Right lobe of liver (tissue), 6 donors: Measurements from ENCODE around the gene TMEM134. TPM values are rescaled to one million over a fixed set of nuclear protein-coding genes. Genes with fewer than 3 reads are reported as not detected.

ENCODE experiments used
- ATAC-seq, 4 donors: fragments of 200-7000 bp; cut with Tn5 transposase; one replicate each; pipeline ENCODE4 v1.9.1; 2020; ENCODE audit warnings: mild to moderate bottlenecking in 4 of 4, moderate library complexity in 4 of 4
- DNase-seq, 3 donors: peaks; one replicate each; pipeline ENCODE4 v3.0.0-alpha.2; 2020
- H3K27ac ChIP-seq, 3 donors: fragments of 200-600 bp; one replicate each; pipeline ENCODE4 v1.8.0; 2022
- H3K27me3 ChIP-seq, 2 donors: fragments of 200-600 bp; one replicate each; pipeline ENCODE4 v1.8.0; 2022
- H3K36me3 ChIP-seq, 4 donors: fragments of 200-600 bp; sonication (generic) in 1 of 4; one replicate each; pipeline versions ENCODE4 v1.5.1 to v1.8.0; 2017 to 2022; ENCODE audit warnings: control low read depth in 1 of 4
- H3K4me1 ChIP-seq, 4 donors: fragments of 200-600 bp; sonication (generic) in 1 of 4; one replicate each; pipeline versions ENCODE4 v1.5.1 to v1.8.0; 2017 to 2022; ENCODE audit warnings: control low read depth in 1 of 4
- H3K4me3 ChIP-seq, 3 donors: fragments of 200-600 bp; one replicate each; pipeline ENCODE4 v1.8.0; 2022
- H3K9me3 ChIP-seq, 4 donors: fragments of 200-600 bp; sonication (generic) in 1 of 4; one replicate each; pipeline versions ENCODE4 v1.5.1 to v1.8.0; 2017 to 2022; ENCODE audit warnings: control low read depth in 1 of 4
- CTCF ChIP-seq, 4 donors: fragments of 200-600 bp in 3 of 4; fragments of 450-650 bp in 1 of 4; IDR thresholded peaks; one replicate each; pipeline versions ENCODE4 v1.5.1 to v1.8.0; 2016 to 2022; ENCODE audit warnings: antibody characterized with exemption in 4 of 4, mild to moderate bottlenecking in 2 of 4
- POLR2A ChIP-seq: fragments of 450-650 bp; IDR thresholded peaks from one replicate; pipeline ENCODE4 v1.6.1; 2017; ENCODE audit warnings: antibody characterized with exemption, mild to moderate bottlenecking
- WGBS: methylation state at CpG from one replicate; pipeline ENCODE4 v1.1.6; 2018; ENCODE audit warnings: low coverage, low lambda C conversion rate; ENCODE audit not compliant: insufficient coverage; ENCODE audit errors: missing lambda C conversion rate; 5-methylcytosine and 5-hydroxymethylcytosine counted together
- intact Hi-C, 2 donors: fragments of 100-400 bp; cut with DNase I; formaldehyde crosslinking; loops; one replicate each; pipeline versions ENCODE4 v1.11.2 to v1.14.1; 2022
- microRNA-seq, 2 donors: library from miRNA; unstranded; fragments of <30 nt; microRNA quantifications; one replicate each; pipeline ENCODE4, GENCODE V29; 2019 to 2020
- small RNA-seq, 2 experiments: library from RNA; depleted of rRNA; stranded (forward); fragments of <200 nt; gene quantifications; one replicate each; pipeline ENCODE3, GENCODE V24; 2016
- total RNA-seq, 6 experiments: library from RNA; depleted of rRNA in 2 of 6; stranded (reverse); fragments of >200 nt in 2 of 6; fragmentation: NEBNext Ultra II Directional in 3 of 6; extraction: Animal tissue kit (Norgen Biotek cat#: 25700) in 3 of 6; gene quantifications; one replicate each; pipeline versions ENCODE4 v1.1.0 to v1.2.4, GENCODE V29; 2016 to 2023
- donor health status: DM: no; HTN: yes; CAD: no.
- donor health status: DM: no; HTN: no; CAD: no.
- donor health status: DM: no; HTN: no; CAD: no.
- donor health status: DM: no; HTN: yes; CAD: no.
- donor health status: DM: no; HTN: yes; CAD: no.

Gene TMEM134
- total RNA-seq, 6 experiments from 2014 or later = 29.1 to 133 (median 40.9) TPM

DNA sequence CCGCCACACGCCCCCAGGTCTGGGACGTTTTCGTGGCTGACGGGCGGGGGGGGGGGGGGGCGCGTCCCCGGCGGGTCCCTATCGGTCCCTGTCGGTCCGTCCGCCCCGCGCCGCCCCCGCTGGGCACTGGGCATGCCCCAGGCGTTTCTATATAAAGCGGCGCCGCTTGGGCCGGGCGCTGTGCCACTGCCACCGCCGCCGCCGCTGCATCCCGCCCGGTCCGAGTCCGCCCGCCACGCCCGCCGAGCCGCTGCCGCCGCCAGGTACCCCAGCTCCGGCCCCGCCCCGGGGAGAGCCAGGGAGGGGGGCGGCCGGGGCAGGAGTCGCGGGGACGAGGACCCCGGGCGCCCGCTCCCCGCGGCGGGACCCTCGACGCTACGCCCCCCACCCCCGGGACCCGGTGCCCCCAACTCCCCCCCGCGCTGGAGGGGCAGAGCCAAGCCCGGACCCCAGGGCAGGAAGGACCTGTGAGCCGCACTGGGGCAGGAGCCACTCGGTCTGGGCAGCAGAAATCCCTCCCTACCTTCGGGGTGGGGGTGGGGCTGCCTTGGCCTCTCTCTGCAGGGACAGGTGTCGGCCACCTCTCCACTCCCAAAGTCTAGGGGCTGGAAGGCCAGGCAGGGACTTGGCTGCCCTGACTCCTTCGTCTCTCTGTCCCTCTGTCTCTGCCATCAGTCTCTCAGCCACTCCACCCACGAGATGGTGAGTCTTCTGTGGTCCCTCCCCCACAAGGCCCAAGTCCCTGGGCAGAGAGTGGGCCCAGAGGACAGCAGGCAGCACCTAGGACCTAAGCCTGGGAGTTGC is 53.3 kb downstream of the TMEM134 start, which contains the start of gene CARNS1:
Gene CARNS1 (plus strand): TSS at position 178 of the 804 bp plus-strand sequence. CDS start 522 bp downstream, at position 700.
- ATAC-seq (no peak), DNase-seq (no peak)
- no peaks in the 10 kb centered on the region for H3K9me3 ChIP-seq
- H3K27me3 ChIP-seq = no peaks in the 10 kb centered on the region
- no peak for TF ChIP-seq CTCF (IDR thresholded peaks at IDR 0.05)
- no peak for TF ChIP-seq POLR2A
- H3K4me1 ChIP-seq = peaks cover 0 to 30% (median 11%) of the 10 kb centered on the region in 4 donors
- H3K27ac ChIP-seq = no peak within 1 kb of the TSS
- H3K36me3 ChIP-seq = no peaks in the 10 kb centered on the region
- no peak within 1 kb of the TSS for H3K4me3 ChIP-seq
- intact Hi-C loops = no loop called here
- 0% methylated on average over 3 of the region's 67 CpGs for WGBS

GRCh38 chr11:67413266-67413849 is 55.7 kb downstream of the TMEM134 start:
- WGBS = 58% methylated on average over 2 of the region's 2 CpGs
- Histone ChIP-seq H3K4me1 (peaks cover 0 to 9% (median under 1%) of the 10 kb centered on the region in 4 donors), H3K27ac (no peak overlapping the region), H3K36me3 (no peaks in the 10 kb centered on the region), H3K27me3 (no peaks in the 10 kb centered on the region), H3K4me3 (no peak overlapping the region), H3K9me3 (no peaks in the 10 kb centered on the region)
- TF ChIP-seq POLR2A (no peak), CTCF (IDR thresholded peaks at IDR 0.05) (no peak)
- intact Hi-C loops = no loop called here
- DNase-seq = no peak
- no peak for ATAC-seq

- Histone ChIP-seq H3K4me1 (peaks cover 0 to 9% (median 0%) of the 10 kb centered on the region in 4 donors), H3K4me3 (no peak overlapping the region), H3K36me3 (no peaks in the 10 kb centered on the region), H3K9me3 (no peaks in the 10 kb centered on the region), H3K27me3 (no peaks in the 10 kb centered on the region), H3K27ac (no peak overlapping the region)
- DNase-seq = no peak
- 0% methylated on average over 3 of the region's 9 CpGs for WGBS
- TF ChIP-seq CTCF (IDR thresholded peaks at IDR 0.05) (no peak), POLR2A (no peak)
- ATAC-seq = no peak
- intact Hi-C loops = no loop called here
These were observed 56.4 kb downstream of the TMEM134 start for GRCh38 chr11:67412495-67413179.

GRCh38 chr11:67411785-67412152 is 57.3 kb downstream of the TMEM134 start:
- Histone ChIP-seq H3K4me1 (peaks cover 0 to 9% (median 0%) of the 10 kb centered on the region in 4 donors), H3K36me3 (no peaks in the 10 kb centered on the region), H3K9me3 (no peaks in the 10 kb centered on the region), H3K27ac (no peak overlapping the region), H3K27me3 (no peaks in the 10 kb centered on the region), H3K4me3 (no peak overlapping the region)
- intact Hi-C loops = no loop called here
- ATAC-seq (no peak), DNase-seq (no peak)
- WGBS = 29% methylated on average over 4 of the region's 7 CpGs
- TF ChIP-seq POLR2A (no peak), CTCF (IDR thresholded peaks at IDR 0.05) (no peak)

Small RNA genes within 50 kb of the gene (microRNA-seq; reads per million reads assigned to microRNA genes)
- gene MIR6752 = 0 to 0.87 reads per million in 2 donors

Small RNA genes within 50 kb of the gene (small RNA-seq; reads per million reads assigned to genes)
- gene MIR6752 = 0 reads per million in 2 experiments

Other genes with a start within 250 kb of the TMEM134 start
- 10 to 100 TPM; 24.5 to 43.9 (median 28.5) TPM for gene GRK2, start 202.8 kb downstream of the TMEM134 start, total RNA-seq
- gene ANKRD13D, start 179.9 kb downstream of the TMEM134 start, total RNA-seq = 10 to 100 TPM in 4 of 6 experiments, 1 to 10 TPM in 2; 7.7 to 14.1 (median 10.4) TPM
- 10 to 100 TPM; 10.9 to 17.9 (median 14.5) TPM for gene SSH3, start 165.7 kb downstream of the TMEM134 start, total RNA-seq
- gene POLD4, start 115.7 kb downstream of the TMEM134 start, total RNA-seq = 100 to 1,000 TPM in 2 of 6 experiments, 10 to 100 TPM in 4; 70.5 to 216 (median 97.9) TPM
- gene CLCF1, start 95.7 kb downstream of the TMEM134 start, total RNA-seq = 1 to 10 TPM in 3 of 6 experiments, under 1 TPM in 3; 0.44 to 3.8 (median 1.3) TPM
- gene RAD9A, start 77.3 kb downstream of the TMEM134 start, total RNA-seq = 10 to 100 TPM in 2 of 6 experiments, 1 to 10 TPM in 4; 5.3 to 13.2 (median 6.2) TPM
- gene PPP1CA, start 67.4 kb downstream of the TMEM134 start, total RNA-seq = 100 to 1,000 TPM in 2 of 6 experiments, 10 to 100 TPM in 4; 64.2 to 102 (median 71.1) TPM
- gene TBC1D10C, start 65.2 kb downstream of the TMEM134 start, total RNA-seq = 1 to 10 TPM in 5 of 6 experiments, under 1 TPM in 1; 0.73 to 2.7 (median 1.9) TPM
- under 1 TPM in 5 of 6 experiments, not detected in 1; 0.12 to 0.31 (median 0.22) TPM for gene CARNS1, start 53.6 kb downstream of the TMEM134 start, total RNA-seq
- gene RPS6KB2, start 40.8 kb downstream of the TMEM134 start, total RNA-seq = 10 to 100 TPM; 18.8 to 37.1 (median 27.1) TPM
- 1 to 10 TPM in 4 of 6 experiments, under 1 TPM in 2; 0.72 to 2.8 (median 2.1) TPM for gene PTPRCAP, start 31.6 kb downstream of the TMEM134 start, total RNA-seq
- gene CORO1B, start 25.8 kb downstream of the TMEM134 start, total RNA-seq = 10 to 100 TPM; 28.5 to 58.6 (median 40.4) TPM
- not detected for gene GPR152, start 16.5 kb downstream of the TMEM134 start, total RNA-seq
- gene CABP4, start 13.9 kb downstream of the TMEM134 start, total RNA-seq = 1 to 10 TPM in 4 of 6 experiments, under 1 TPM in 2; 0.55 to 1.7 (median 1.2) TPM
- gene AIP, start 13.8 kb upstream of the TMEM134 start, total RNA-seq = 10 to 100 TPM; 20.8 to 33.9 (median 25.7) TPM
- gene PITPNM1, start 36.1 kb upstream of the TMEM134 start, total RNA-seq = 10 to 100 TPM in 4 of 6 experiments, 1 to 10 TPM in 2; 8.6 to 21.3 (median 15.0) TPM
- 10 to 100 TPM; 45.2 to 74.9 (median 55.7) TPM for gene CDK2AP2, start 38.9 kb upstream of the TMEM134 start, total RNA-seq
- not detected for gene CABP2, start 54.2 kb upstream of the TMEM134 start, total RNA-seq
- gene GSTP1, start 114.6 kb upstream of the TMEM134 start, total RNA-seq = 10 to 100 TPM; 16.6 to 51.4 (median 32.3) TPM
- 100 to 1,000 TPM; 151 to 214 (median 163) TPM for gene NDUFV1, start 137.7 kb upstream of the TMEM134 start, total RNA-seq
- 10 to 100 TPM; 12.7 to 31.4 (median 18.3) TPM for gene NUDT8, start 160.7 kb upstream of the TMEM134 start, total RNA-seq
- gene TBX10, start 170.5 kb upstream of the TMEM134 start, total RNA-seq = under 1 TPM in 5 of 6 experiments, not detected in 1; 0.24 to 0.49 (median 0.34) TPM
- 10 to 100 TPM in 4 of 6 experiments, 1 to 10 TPM in 2; 6.8 to 17.9 (median 12.4) TPM for gene ACY3, start 181.5 kb upstream of the TMEM134 start, total RNA-seq
- not detected for gene ALDH3B2, start 205.4 kb upstream of the TMEM134 start, total RNA-seq